AG08395 (cell line): ENCODE measurements around the gene USP8.
"Not testable (repeated sequence)": the region's sequence is repeated elsewhere in the genome, so short reads cannot be mapped to it uniquely, and the experiment has no call there.

Experiments
- DNase-seq: peaks from one replicate; pipeline ENCODE4 v3.0.0; 2012; ENCODE audit warnings: mixed read lengths, low spot score

Gene USP8

DNA sequence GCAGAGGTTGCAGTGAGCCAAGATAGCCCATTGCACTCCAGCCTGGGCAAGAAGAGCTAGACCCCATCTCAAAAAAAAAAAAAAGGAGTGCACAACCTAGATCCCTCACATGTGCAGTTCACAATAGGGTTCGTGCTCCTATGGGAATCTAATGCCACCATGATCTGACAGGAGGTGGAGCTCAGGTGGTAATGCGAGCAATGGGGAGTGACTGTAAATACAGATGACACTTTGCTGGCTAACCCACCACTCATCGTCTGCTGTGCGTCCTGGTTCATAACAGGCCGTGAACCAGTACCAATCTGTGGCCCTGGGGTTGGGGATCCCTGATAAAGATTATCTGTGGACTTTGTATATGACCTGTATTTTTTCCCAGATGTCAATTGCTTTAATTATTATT, 16.7 kb downstream of the USP8 start:
- no peak for DNase-seq

- DNase-seq, result peak; percentile 12
Observed at GRCh38 chr15:50452927-50453326, 28.7 kb downstream of the USP8 start.

GRCh38 chr15:50458348-50459112, 34.3 kb downstream of the USP8 start:
- peak; percentile 21 for DNase-seq

GRCh38 chr15:50463423-50464358, 39.5 kb downstream of the USP8 start:
- DNase-seq, result peak; percentile 27

GRCh38 chr15:50471072-50471471, 46.9 kb downstream of the USP8 start:
- no peak for DNase-seq

DNA sequence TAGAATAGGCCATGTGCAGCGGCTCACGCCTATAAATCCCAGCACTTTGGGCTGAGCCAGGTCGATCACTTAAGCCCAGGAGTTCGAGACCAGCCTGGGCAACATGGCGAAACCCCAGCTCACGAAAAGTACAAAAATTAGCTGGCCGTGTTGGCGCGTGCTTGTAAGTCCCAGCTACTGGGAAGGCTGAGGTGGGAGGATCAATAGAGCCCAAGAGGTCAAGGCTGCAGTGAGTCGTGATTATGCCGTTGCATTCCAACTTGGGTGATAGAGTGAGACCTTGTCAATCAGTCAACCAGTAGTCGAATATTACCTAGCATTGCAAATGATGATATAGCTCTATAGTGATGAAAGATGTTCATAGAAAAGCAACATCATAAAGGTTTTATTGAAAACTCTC, 51.9 kb downstream of the USP8 start:
- no peak for DNase-seq

GRCh38 chr15:50484781-50485180, 60.6 kb downstream of the USP8 start:
- no peak for DNase-seq

DNA sequence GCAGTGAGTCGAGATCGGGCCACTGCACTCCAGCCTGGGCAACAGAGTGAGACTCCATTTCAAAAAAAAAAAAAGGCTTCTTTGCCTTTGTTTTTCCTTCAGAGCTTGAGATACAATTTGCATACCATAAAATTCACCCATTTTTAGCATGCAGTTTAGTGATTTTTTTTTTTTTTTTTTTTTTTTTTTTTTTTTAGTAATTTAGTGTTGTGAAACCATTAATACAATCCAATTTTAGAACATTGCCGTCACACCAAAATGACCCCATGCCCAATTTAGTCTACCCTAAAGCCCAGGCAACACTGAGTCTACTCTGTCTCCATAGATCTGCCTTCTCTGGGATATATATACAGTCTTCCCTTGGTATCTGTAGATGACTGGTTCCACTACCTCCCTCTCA, 61.2 kb downstream of the USP8 start:
- no peak for DNase-seq

GRCh38 chr15:50487287-50487686, 63.1 kb downstream of the USP8 start:
- DNase-seq, result no peak

- no peak for DNase-seq
Observed at GRCh38 chr15:50493625-50494024, 69.4 kb downstream of the USP8 start.

DNA sequence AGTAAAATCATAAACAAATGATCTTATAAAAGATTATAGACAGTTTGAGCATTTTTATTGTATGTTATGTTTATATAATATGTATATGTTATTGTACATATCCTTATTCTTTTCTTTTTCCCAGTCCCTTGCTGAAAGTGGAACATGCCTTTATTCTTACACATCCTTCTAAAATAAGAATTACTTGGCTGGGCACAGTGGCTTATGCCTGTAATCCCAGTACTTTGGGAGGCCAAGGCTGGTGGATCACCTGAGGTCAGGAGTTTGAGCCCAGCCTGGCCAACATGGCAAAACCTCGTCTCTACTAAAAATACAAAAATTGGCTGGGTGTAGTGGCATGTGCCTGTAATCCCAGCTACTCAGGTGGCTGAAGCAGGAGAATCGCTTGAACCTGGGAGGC, 70.3 kb downstream of the USP8 start:
- DNase-seq, result not testable (repeated sequence)

DNA sequence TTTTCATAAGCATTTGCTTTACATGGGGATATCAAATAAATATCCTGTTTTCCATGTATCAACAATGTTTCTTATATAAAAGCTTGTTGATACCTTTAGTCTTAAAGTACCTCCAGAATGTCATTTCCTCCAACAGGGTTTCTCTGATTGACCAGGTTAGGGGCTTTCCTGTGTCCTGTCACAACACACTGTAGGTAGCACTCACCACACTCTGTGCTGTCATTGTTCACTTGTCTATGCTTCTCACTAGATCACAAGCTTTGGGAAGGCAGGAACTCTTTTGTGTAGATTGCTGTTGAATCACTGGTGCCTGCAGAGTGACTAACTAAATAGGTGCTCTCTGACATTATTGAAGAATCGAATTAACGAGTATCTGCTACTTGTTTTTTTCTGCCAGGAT, 72.5 kb downstream of the USP8 start:
- DNase-seq, result no peak

- DNase-seq, result no peak
Observed at GRCh38 chr15:50500352-50500751, 76.1 kb downstream of the USP8 start.

DNA sequence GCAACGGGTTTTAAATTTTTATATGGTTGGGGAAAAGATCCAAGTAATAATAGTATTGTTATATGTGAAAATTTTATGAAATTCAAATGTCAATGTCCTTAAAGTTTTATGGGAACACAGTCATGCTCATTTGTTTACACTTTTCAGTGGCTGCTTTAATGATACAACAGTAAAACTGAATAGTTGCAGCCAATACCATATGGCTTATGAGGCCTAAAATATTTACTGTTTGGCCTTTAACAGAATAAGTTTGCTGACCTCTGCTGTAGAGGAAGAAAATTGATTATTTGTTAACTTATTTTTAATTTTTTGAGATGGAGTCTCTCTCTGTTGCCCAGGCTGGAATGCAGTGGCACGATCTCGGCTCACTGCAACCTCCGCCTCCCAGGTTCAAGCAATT, 77.6 kb downstream of the USP8 start:
- no peak for DNase-seq

DNA sequence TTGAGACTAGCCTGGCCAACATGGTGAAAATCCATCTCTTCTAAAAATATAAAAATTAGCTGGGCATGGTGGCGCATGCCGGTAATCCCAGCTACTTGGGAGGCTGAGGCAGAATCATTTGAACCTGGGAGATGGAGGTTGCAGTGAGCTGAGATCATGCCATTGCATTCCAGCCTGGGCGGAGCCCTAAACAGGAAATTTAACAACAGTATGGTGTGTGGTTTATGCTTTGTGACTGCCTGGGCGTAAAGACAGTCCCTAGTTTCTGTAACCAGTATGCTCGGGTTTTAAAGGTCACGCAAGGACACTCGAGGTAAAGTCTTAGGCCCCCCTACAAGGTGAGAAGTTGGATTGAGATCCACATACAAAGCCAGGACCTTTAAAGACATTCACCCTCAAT, 78.9 kb downstream of the USP8 start:
- DNase-seq, result no peak

DNA sequence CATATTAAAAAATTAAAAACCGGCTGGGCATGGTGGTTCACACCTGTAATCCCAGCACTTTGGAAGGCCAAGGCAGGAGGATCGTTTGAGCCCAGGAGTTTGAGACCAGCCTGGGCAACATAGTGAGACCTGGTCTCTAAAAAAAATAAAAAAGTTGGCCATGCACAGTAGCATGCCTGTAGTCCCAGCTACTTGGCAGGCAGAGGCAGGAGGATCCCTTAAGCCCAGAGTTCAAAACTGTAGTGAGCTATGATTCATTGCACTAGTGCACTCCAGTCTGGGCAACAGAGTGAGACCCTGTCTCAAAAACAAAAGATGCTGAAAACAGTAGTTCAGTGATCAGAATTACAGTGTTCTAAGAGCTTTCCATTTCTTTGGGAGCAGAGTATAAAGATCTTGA, 81.5 kb downstream of the USP8 start:
- DNase-seq, result not testable (repeated sequence)

DNA sequence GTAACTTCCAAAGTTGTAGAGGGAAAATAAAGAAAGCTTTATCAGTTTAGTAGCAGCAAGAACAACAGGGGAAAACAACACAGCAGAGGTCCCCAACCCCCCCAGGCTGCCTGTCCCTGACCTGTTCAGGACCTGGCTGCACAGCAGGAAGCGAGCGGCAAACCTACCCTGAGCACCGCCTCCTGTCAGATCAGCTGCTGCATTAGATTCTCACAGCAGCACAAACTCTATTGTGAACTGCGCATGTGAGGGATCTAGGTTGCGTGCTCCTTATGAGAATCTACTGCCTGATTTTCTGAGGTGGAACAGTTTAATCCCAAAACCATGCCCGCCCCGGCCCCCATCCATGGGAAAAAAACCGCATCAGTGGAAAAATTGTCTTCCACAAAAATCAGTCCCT, 81.9 kb downstream of the USP8 start:
- DNase-seq, result no peak

DNA sequence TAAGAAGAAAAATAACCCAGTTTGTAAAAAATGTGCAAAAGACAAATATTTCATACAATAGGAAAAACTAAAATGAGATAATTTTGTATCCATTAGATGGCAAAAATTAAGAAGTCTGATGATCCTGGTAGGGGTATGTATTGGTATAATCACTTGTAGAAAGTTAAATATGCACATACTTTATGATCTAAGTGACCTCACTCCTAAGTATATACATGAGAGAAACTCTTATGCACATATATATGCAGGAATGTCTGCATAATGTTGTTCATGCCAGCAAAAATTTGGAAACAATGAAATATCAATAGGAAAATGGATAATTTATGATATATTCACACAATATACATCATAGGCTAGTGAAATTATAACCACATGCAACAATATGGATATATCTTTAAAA, 88.8 kb downstream of the USP8 start:
- no peak for DNase-seq

GRCh38 chr15:50519740-50520425, 95.7 kb downstream of the USP8 start:
- DNase-seq, result no peak

- DNase-seq, result no peak
Observed at GRCh38 chr15:50523851-50524251, 99.6 kb downstream of the USP8 start.

DNA sequence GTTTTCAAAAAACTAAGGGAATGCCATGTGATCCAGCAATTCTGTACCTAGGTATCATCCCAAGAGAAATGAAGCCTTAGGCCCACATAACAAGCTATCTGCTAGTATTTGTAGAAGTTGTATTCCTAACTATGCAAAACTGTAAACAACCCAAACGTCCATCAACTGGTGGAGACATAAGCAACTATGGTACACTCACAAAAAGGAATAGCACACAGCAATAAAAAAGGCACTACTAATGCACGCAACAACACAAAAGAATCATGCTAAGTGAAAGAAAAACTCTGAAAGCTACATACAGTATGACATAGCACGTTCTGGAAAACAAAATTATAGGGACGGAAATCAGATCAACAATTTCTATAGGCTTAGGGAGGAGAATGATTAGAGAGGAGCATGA, 107.0 kb downstream of the USP8 start:
- DNase-seq, result no peak

DNA sequence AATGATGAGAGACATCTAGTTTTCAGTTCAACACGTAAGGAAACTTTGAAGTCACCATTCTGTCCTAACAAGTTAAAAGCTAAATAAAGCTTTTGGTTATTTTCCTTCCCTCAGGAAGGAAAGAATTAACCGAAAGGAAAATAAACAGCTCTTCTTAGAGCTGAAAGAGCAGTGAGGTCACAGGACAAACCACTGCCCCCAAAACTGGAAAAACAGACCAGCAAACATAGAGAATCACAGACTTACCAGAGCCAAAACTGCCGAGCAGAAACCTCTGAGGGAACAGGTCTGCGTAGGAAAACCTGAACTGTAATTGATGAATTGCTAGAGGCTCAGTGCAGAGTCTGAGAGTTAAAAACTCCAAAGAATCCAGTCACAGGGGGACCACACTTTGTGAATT, 107.6 kb downstream of the USP8 start:
- DNase-seq, result no peak

GRCh38 chr15:50542887-50543210, 118.6 kb downstream of the USP8 start:
- no peak for DNase-seq
